NT2/D1 (cell line): ENCODE data around the gene CLEC14A.

Experiments used
- DNase-seq: peaks from one replicate; pipeline ENCODE4 v3.0.0-alpha.2; 2011; ENCODE audit warnings: low read depth, low spot score
- H3K27me3 ChIP-seq: 2 replicates; pipeline ENCODE4 v1.6.0; 2011; ENCODE audit warnings: mild to moderate bottlenecking; ENCODE audit not compliant: insufficient read length, insufficient read depth
- H3K36me3 ChIP-seq: 2 replicates; pipeline ENCODE4 v1.6.1; 2011; ENCODE audit warnings: mild to moderate bottlenecking, low read length, mixed read lengths; ENCODE audit not compliant: insufficient read depth, insufficient read length
- H3K4me1 ChIP-seq: 2 replicates; pipeline ENCODE4 v1.5.1; 2011; ENCODE audit not compliant: insufficient read depth, insufficient read length
- H3K4me3 ChIP-seq: 2 replicates; pipeline ENCODE4 v1.5.1; 2011; ENCODE audit warnings: low read depth; ENCODE audit not compliant: insufficient read length
- H3K9ac ChIP-seq: 2 replicates; pipeline ENCODE4 v1.6.0; 2011; ENCODE audit warnings: low read depth; ENCODE audit not compliant: insufficient read length
- H3K9me3 ChIP-seq: 2 replicates; pipeline ENCODE4 v1.5.1; 2011; ENCODE audit warnings: mild to moderate bottlenecking, low read length; ENCODE audit not compliant: insufficient read depth
- SUZ12 ChIP-seq: IDR thresholded peaks from 2 replicates; pipeline ENCODE4 v1.6.1; 2011; ENCODE audit not compliant: insufficient read length, insufficient read depth; ENCODE audit errors: extremely low read depth
- YY1 ChIP-seq: IDR thresholded peaks from 2 replicates; pipeline ENCODE4 v1.6.1; 2011; ENCODE audit not compliant: insufficient read length, insufficient read depth
- ZNF274 ChIP-seq: IDR thresholded peaks from 2 replicates; pipeline ENCODE4 v1.6.1; 2011; ENCODE audit warnings: mild to moderate bottlenecking, low read depth, low read length

Gene CLEC14A

DNA sequence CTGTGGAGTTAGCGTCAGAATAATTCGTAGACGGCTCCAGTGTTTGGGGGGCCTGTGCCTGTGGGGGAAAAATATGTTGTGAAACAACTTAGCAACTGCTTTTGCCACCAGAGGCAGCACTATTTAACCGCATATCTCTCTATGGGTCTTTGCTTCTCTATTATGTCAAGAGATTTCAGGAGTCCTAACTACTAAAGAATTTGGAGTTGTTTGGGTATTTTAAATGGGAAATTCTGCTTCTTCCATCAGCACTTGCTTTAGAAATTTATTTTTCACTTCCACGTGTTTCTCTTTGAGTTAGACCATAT, 594 bp upstream of the CLEC14A start:
- Histone ChIP-seq H3K27me3 (no peaks in the 10 kb centered on the region), H3K9me3 (no peaks in the 10 kb centered on the region), H3K36me3 (no peaks in the 10 kb centered on the region), H3K4me3 (no peak overlapping the region), H3K9ac (no peak overlapping the region), H3K4me1 (no peaks in the 10 kb centered on the region)
- no peak for DNase-seq
- no peak for TF ChIP-seq ZNF274
- TF ChIP-seq SUZ12 = no peak
- no peak for TF ChIP-seq YY1

DNA sequence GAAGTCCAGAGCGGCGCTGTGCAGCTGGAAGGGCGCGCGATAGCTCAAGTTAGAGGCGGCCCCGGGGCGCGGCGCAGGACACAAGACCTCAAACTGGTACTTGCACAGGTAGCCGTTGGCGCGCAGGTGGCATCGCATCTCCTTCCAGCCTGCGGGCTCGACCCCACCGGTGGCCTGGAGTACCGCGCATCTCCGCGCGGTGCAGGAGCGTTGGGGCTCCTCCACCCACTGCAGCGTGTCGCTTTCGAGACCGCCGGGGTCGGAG, 553 bp downstream of the CLEC14A start:
- Histone ChIP-seq H3K4me3 (no peak overlapping the region), H3K36me3 (no peaks in the 10 kb centered on the region), H3K27me3 (no peaks in the 10 kb centered on the region), H3K9ac (no peak overlapping the region), H3K4me1 (no peaks in the 10 kb centered on the region), H3K9me3 (no peaks in the 10 kb centered on the region)
- DNase-seq = no peak
- TF ChIP-seq SUZ12 (no peak), ZNF274 (no peak), YY1 (no peak)

DNA sequence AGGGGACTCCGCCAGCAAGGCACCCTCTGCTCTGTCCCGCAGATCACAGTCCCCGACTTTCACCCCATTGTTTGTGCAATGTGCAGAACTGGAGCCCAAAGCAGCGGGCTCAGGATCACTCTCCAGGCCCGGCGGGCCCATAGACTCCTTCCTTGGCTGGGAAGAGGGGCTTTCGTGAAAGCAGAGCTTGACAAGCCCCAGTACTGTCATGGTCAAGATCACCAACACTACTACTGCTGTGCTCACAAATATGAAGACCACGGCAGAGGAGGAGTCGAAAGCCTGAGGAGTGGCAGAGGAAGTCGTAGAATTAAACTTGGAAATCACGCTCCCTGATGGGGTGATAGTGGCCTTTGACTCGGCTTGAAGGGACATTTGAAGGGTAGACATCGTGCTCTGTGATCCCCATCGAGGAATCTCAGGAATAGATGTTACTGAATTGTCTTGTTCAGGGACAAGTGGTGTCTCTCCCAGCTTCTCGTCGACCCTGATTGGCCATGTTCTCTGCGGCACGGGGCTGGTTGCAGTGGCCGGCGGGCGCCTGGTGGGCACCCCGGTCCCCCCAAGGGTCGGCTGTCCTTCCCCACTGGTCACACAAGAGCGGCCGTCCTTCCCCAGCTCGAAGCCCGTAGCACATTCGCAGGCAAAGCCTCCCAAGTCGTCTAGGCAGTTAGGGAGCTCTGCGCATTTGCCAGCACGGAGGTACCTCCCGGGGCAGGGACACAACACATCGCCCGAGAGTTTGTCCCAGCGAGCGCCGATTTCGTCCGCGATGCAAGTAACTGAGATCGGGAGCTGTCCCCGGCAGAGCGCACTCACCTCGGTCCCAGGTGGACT, 1.1 kb downstream of the CLEC14A start:
- H3K27me3 ChIP-seq = no peaks in the 10 kb centered on the region
- no peaks in the 10 kb centered on the region for H3K9me3 ChIP-seq
- no peak overlapping the region for H3K4me3 ChIP-seq
- no peaks in the 10 kb centered on the region for H3K36me3 ChIP-seq
- H3K4me1 ChIP-seq = no peaks in the 10 kb centered on the region
- no peak overlapping the region for H3K9ac ChIP-seq
- no peak for DNase-seq
- TF ChIP-seq ZNF274 (no peak), YY1 (no peak), SUZ12 (no peak)

DNA sequence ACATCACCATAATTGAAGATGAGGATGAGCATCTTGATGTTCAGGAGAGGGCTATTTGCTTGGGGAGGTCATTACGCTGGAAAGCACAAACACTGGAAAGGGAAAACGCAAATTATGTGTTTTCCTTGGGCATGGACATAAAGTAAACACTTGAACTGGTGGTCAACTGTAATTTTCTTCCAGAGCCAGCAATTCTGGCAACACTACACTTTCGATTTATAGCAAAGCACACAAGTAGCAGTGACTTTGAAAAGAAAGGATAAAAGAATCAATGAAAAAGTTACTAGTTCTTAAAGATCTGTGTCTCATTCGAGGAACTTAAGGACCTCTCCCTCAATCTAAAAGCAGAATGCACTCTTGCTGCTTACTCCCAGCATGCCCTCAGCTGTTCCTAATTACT, 2.2 kb downstream of the CLEC14A start:
- no peaks in the 10 kb centered on the region for H3K4me1 ChIP-seq
- no peak for DNase-seq
- no peaks in the 10 kb centered on the region for H3K27me3 ChIP-seq
- H3K36me3 ChIP-seq = no peaks in the 10 kb centered on the region
- no peak overlapping the region for H3K9ac ChIP-seq
- H3K9me3 ChIP-seq = no peaks in the 10 kb centered on the region
- H3K4me3 ChIP-seq = no peak overlapping the region
- TF ChIP-seq SUZ12 = no peak

DNA sequence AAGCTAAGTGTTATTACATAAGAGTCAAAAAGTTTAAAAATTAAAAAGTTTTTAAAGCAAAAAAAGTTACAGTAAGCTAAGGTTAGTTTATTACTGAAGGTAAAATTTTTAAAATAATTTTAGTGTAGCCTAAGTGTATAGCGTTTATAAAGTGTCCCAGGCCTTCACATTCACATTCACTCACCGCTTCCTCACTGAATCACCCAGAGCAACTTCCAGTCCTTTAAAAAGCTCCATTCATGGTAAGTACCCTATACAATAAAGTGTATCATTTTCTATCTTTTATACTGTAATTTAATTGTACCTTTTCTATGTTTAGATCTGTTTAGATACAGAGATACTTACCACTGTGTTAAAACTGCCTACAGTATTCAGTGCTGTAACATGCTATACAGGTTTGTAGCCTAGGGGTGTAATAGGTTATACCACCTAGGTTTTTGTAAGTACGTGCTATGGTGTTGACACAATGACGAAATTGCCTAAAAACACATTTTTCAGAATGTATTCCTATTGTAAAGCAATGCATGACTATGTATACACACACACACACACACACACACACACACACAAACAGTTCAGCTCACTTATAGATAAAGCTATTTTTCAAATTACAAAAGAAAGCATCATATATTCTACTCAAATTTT, 3.7 kb downstream of the CLEC14A start:
- Histone ChIP-seq H3K27me3 (no peaks in the 10 kb centered on the region), H3K36me3 (no peaks in the 10 kb centered on the region), H3K4me3 (no peak overlapping the region), H3K9me3 (no peaks in the 10 kb centered on the region), H3K4me1 (no peaks in the 10 kb centered on the region), H3K9ac (no peak overlapping the region)
- TF ChIP-seq SUZ12 (no peak), ZNF274 (no peak), YY1 (no peak)
- DNase-seq = no peak

DNA sequence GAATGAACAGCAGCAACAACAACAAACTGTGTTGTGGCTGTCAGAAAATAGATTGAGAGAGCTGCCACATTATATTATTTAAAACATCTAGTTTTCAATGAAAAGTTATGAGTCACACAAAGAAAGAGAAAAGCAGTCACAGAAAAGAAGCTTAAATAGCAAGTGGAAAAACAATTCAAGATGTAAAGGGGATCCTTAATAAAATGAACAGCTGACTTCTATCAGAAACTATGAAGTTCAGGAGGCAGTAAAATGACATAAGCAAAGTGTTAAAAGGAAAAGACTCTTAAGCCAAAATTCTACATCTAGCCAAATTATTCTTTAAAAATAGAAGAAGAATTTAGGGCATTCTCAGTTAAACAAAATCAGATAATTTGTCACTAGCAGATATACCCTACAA, 5.6 kb downstream of the CLEC14A start:
- no peak overlapping the region for H3K9ac ChIP-seq
- H3K9me3 ChIP-seq = no peaks in the 10 kb centered on the region
- no peaks in the 10 kb centered on the region for H3K36me3 ChIP-seq
- no peak for DNase-seq
- H3K27me3 ChIP-seq = no peaks in the 10 kb centered on the region
- H3K4me1 ChIP-seq = no peaks in the 10 kb centered on the region
- H3K4me3 ChIP-seq = no peak overlapping the region
- TF ChIP-seq SUZ12 (no peak), ZNF274 (no peak), YY1 (no peak)

DNA sequence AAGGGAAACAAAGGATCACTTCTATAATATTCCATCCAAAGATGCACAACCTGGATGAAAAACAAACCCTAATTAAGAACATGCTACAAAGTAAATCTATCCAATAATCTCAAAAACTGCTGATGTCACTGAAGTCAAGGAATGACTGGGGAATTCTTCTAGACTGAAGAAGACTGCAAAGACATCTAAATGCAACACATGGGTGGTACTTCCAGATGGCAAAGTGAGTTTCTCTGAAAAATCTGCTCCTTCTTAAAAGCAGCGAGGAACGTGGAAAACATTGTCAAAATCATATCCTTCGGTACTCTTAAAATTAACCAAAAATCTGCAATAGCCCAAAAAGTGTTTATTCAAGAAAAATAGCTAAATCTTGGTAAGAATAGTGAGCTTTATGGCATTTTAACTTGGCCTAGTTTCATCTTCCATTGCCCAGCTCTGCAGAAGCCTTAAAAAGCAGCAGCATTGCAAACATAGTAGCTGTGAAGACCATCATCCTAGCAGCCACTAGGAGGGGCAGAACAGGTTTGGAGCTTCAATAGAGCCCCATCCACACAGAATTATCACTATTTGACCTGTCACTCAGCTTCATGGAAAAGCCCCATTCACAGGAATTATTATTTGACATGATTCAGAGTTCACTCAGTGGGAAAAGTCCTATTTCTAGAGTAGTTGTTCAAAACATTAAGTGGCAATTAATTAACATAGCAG, 7.4 kb downstream of the CLEC14A start:
- Histone ChIP-seq H3K4me1 (no peaks in the 10 kb centered on the region), H3K9me3 (no peaks in the 10 kb centered on the region), H3K27me3 (no peaks in the 10 kb centered on the region), H3K4me3 (no peak overlapping the region), H3K9ac (no peak overlapping the region), H3K36me3 (no peaks in the 10 kb centered on the region)
- no peak for DNase-seq
- no peak for TF ChIP-seq SUZ12
- no peak for TF ChIP-seq YY1
- TF ChIP-seq ZNF274 = no peak
